GM12865 (cell line): Measurements from ENCODE around the gene ELMO1.

ENCODE experiments used
- DNase-seq: peaks from one replicate; pipeline ENCODE4 v3.0.0; 2010; ENCODE audit warnings: low read depth
- H3K4me3 ChIP-seq: 2 replicates; pipeline ENCODE4 v1.5.1; 2011; ENCODE audit warnings: mild to moderate bottlenecking, low read depth, low read length, control low read depth
- TF ChIP-seq, protein P1 (sequence below): IDR thresholded peaks from 2 replicates; pipeline ENCODE4 v1.5.1; 2011; ENCODE audit warnings: low read length, control low read depth, low read depth, inconsistent platforms; ENCODE audit not compliant: insufficient read depth; ENCODE audit errors: missing control alignments

Gene ELMO1

DNA sequence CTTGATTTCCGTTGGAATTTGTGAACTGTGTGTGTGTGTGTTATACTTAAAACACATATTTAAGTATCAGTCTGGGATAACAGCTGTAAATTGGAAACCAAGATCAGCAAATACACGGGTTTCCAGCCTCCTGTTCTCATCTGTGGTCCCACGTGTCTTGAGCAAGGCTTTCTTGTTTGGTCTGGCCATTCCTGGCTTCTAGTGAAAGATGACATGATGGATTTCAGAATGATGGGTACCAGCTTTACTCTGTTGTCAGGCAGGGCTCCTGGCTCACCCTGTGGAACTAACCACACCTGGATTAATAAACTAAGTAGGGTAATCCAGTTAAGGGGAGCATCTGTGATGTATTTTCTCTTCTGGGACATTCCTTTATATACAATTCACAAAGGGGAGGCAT lies 378.2 kb downstream of the ELMO1 start:
- TF ChIP-seq, protein P1, sequence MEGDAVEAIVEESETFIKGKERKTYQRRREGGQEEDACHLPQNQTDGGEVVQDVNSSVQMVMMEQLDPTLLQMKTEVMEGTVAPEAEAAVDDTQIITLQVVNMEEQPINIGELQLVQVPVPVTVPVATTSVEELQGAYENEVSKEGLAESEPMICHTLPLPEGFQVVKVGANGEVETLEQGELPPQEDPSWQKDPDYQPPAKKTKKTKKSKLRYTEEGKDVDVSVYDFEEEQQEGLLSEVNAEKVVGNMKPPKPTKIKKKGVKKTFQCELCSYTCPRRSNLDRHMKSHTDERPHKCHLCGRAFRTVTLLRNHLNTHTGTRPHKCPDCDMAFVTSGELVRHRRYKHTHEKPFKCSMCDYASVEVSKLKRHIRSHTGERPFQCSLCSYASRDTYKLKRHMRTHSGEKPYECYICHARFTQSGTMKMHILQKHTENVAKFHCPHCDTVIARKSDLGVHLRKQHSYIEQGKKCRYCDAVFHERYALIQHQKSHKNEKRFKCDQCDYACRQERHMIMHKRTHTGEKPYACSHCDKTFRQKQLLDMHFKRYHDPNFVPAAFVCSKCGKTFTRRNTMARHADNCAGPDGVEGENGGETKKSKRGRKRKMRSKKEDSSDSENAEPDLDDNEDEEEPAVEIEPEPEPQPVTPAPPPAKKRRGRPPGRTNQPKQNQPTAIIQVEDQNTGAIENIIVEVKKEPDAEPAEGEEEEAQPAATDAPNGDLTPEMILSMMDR = no peak
- H3K4me3 ChIP-seq = no peak overlapping the region
- DNase-seq = no peak

DNA sequence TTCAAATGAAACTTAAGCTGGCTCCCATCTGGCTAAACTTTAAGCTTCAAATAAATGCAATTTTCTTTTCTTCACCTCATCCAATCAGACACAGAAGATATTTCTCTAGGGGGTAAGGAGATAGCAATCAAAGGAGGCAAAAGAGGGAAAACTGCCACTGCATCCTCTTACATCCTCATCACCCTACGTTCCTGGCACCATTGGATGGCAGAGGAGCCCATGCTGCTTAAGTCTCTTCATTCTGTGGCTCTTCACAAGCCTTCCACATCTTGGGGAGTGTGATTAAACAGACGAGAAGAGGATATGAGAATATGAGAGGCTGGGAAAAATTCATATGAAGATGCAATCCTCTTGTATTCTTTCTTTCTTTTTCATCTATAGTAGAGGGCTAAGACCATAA lies 378.6 kb downstream of the ELMO1 start:
- no peak overlapping the region for H3K4me3 ChIP-seq
- DNase-seq = no peak
- TF ChIP-seq, protein P1 = no peak

DNA sequence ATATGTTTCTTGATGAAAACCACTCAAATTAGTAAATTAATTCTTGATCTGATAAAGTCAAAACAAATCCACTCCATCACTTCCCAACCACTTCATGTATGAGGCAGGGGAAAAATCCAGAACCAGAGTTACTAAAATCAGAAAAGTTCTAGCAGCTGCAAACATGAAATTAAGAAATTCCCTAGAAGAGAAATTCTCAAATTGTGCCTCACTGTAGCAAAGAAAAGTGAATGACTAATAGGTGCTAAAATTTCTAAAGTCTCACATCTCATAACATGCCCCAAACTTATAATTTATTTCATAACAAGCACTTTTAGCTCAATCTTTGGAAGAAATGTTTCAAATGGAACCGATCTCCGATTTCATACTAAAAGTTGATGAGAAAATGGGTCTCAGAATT lies 379.3 kb downstream of the ELMO1 start:
- DNase-seq = no peak
- TF ChIP-seq, protein P1 = no peak
- H3K4me3 ChIP-seq = no peak overlapping the region

DNA sequence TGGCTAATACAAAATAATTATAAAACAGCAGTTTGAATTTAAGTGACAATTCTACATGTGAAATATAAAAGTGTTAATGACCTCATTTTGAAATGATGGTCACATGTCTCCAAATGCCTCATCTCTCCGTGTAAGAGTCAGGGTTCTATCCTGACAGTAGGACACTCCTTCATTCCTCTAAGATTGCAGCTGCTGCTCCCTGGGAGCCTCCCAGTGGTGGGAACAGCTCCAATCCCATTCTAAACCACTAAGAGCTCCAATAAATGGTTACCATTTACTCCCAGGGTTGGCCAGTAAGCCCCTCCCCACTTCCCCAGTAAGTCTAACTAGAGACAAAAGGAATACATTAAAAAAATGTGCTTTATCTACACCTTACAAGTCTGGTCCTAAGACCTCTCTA lies 379.8 kb downstream of the ELMO1 start:
- no peak for DNase-seq
- TF ChIP-seq, protein P1 = no peak
- no peak overlapping the region for H3K4me3 ChIP-seq

DNA sequence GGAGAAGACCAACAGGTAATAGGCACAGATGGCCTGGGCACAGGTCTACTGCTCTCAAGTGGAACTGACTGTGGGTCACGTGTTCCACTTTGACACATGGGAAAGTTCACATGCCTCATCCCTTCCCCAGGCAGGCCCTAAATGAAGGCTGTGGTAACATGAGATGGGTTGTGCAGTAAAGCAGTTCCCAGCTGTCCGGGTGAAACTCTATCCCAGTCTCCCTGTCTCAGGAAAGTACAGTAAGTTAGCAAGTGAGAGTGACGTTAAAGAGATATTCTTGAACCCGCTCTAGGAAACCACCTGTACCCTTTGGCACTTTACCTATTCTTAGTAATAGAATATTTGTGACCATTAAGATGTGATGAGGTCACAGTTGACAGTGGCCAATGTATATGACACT lies 380.6 kb downstream of the ELMO1 start:
- H3K4me3 ChIP-seq = no peak overlapping the region
- peak; percentile 30 for DNase-seq
- TF ChIP-seq, protein P1 = no peak

DNA sequence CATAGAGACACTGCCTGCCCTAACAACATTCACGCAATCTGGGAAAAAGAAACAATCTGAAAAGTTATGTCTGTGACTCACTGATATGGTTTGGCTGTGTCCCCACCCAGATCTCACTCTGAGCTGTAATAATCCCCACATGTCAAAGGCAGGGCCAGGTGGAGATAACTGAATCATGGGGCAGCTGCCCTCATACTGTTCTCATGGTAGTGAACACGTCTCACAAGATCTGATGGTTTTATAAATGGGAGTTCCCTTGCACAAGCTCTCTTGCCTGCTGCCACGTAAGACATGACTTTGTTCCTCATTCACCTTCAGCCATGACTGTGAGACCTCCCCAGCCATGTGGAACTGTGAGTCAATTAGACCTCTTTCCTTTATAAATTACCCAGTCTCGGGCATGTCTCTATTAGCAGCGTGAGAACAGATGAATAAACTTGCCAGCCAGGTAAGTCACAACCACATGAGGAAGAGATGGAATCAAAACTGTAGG lies 382.8 kb downstream of the ELMO1 start:
- DNase-seq = peak; percentile 70

DNA sequence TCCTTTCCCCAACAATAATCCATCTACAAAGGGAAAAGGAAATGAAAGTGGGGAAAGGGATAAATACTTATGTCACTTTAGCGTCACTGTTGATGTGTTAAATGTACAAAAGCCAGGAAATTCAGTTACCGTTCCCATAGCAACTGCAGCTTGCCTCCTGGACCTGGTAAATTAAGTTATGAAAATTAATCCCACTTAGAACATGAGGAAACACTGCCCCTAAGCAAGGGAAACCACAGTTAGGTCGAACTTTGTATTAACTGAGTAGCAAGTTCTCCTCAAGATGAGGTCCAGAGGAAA lies 386.2 kb downstream of the ELMO1 start:
- no peak for DNase-seq
- TF ChIP-seq, protein P1 = no peak
- H3K4me3 ChIP-seq = no peak overlapping the region

More for the DNA sequence above, 382.8 kb downstream of the ELMO1 start:
- no peak overlapping the region for H3K4me3 ChIP-seq
- TF ChIP-seq, protein P1 = no peak
